Muscle of arm (tissue), 12 donors: ENCODE data around the gene ACVR1C. TPM values are rescaled to one million over a fixed set of nuclear protein-coding genes. Genes with fewer than 3 reads are reported as not detected.

Experiments
- DNase-seq: peaks from one replicate; pipeline ENCODE4 v3.0.0-alpha.2; 2013
- polyA plus RNA-seq, 12 donors: library from polyadenylated mRNA; unstranded; fragments of 120-200 nt; gene quantifications; one replicate each; pipeline ENCODE4 v1.2.1, GENCODE V29; 2013; ENCODE audit not compliant: insufficient read length in 12 of 12

Gene ACVR1C
- polyA plus RNA-seq, 12 donors = 0.08 to 0.34 (median 0.14) TPM; not detected in 2

- no peak for DNase-seq
Measured at GRCh38 chr2:157497638-157498314, 130.9 kb downstream of the ACVR1C start.

GRCh38 chr2:157492189-157492773, 136.4 kb downstream of the ACVR1C start:
- DNase-seq = peak; percentile 57

- no peak for DNase-seq
Measured at GRCh38 chr2:157489983-157490382, 138.7 kb downstream of the ACVR1C start.

DNA sequence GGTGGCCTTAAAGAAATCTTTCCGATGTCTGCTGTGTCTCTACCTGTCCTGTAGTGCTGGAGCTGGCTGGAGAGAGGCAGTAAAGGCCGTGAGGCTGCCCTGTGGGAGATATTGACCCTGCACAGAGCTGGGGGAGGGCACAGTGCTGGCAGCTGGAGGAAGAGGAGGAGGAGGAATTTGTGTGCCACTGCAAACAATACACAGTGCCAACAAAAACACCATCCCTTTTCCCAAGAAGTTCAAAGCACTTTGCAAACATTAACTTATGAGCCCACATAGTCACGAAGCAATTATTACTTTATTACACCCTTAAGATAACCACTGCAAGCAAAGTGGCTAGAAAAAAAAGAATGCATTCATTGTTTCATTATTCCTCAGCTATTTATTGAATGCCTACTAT, 139.8 kb downstream of the ACVR1C start:
- no peak for DNase-seq

- no peak for DNase-seq
Measured at GRCh38 chr2:157487747-157488146, 140.9 kb downstream of the ACVR1C start.

- DNase-seq = no peak
Measured at GRCh38 chr2:157487271-157487610, 141.4 kb downstream of the ACVR1C start.

DNA sequence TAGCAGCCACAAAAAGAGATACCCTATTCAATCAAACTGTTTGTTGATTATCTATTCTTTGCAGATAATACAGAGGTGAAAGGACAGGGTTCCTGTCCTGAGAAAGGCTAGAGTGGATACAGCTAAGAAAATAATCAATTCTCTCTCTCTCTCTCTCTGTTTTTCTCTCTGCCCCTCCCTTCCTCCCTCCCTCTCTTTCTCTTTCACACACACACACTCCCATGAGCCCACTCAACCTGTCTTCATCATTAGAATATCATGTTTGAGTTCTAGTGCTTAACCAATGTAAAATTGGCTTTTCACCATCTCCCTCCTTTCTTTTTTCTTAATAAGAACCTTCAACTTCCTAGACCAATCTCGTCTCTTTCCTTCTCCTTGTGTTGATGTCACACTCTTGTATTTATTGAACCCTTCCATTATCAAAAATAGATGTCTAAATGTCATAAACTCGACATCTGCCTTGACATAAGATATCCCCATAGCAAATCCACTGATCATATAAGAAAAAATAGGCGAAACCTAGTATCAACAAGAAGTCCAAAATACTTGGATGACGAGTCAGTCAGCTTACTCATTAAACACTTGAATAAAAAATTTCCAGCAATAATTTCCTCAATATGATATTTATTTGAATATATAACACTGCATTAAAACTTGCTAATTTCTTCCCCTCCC, 141.9 kb downstream of the ACVR1C start:
- DNase-seq = no peak

DNA sequence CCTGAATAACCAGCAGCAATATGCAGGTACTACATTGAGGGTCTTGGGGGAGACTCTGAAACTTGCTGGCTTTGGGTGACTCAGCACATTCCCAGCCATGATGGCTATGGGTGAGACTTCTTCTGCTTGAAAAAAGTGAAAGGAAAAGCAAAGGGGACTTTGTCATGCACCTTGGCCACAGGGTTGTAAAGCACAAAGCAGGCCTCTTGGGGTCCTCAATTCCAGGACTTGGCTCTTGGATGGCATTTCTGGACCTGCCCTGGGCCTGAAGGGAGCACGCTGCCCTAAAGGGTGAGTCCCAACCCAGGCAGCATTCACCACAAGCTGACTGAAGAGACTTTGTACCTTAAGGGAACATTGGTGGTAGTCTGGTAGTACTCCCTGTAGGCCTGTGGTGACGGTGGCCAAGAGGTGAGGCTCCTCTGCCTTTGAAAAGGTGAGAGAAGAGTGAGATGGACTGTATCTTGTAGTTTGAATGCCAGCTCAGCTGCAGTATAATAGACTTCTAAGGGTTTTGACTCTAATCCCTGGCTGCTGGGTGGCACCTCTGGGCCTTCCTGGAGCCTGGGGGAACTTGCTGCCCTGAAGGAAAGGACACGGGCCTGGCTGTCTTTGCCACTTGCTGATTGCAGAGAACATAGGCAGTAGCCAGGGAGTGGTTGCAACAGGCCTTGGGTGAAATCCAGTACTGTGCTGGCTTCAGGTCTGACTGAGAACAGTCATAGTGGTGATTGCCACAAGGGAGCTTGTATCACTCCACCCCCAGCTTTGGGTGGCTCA, 148.3 kb downstream of the ACVR1C start:
- DNase-seq = no peak

DNA sequence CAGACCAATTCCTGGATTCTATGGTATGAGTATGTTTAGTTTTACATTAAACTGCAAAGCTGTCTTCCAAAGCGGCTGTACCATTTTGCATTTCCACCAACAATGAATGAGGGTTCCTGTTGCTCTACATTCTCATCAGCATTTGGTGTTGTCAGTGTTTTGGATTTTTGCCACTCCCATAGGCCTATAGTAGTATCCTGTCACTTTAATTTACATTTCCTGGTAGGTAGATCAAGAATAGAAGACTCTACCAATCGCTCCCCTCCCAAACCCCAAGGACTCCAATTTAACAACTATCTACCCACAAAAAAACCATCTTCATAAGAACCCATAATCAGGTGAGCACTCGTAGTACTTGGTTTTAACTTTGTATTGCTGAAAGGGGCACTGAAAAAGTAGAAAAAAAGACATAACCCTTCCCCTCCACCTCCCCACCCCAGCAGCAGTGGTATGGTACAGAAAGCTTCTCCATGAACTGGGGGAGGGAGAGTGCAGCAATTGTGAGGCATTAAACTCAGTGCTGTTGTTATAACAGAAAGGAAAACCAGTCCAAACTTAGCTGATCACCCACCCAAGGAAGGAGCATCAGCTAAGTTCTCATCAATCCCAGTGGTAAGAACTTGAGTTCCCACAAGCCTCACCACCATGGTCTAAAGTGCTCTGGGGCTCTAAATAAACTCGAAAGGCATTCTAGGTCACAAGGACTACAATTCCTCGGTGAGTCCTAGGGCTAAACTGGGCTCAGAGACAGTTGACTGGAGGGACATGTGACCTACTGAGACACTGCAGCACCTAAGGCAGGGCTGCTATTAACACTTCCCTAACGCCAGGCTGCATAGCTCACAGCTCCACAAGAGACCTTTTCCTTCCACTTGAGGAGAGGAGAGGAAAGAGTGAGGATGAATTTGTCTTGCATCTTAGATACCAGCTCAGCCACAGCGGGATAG, 149.3 kb downstream of the ACVR1C start:
- DNase-seq = no peak

GRCh38 chr2:157477919-157478318, 150.7 kb downstream of the ACVR1C start:
- no peak for DNase-seq

DNA sequence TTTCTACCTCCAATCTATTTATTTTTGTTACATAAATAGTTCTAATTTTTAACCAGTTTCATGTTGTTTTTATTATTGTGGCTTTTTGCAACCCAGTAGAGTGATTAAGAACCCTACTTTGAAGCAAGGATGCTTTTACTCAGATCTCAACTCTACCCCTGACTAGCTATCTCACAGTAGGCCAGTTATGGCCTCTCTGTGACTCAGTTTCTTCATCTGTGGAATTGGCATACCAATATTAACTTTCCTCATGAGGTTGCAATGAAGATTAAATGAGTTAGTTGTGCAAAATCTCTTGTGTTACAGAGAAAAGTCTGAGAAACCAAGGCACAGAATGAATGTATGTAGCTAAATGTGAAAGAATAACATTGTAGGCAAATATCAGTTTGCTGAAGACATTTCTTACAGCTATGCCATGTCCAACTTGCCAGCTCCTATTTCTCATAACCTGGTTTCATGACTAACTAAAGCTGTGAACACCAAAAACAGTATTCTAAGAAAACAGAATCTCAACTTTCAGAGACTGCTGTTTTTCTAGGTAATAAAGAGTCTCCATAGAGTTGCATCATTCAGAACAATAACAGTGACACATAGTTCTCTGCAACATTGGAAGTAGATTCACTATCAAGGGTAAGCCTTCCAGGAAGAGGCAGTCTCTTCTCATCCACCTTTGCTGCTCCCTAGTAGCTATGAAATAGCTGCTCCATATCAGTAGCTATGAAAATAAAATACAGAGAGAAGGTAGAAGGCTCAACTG, 151.5 kb downstream of the ACVR1C start:
- DNase-seq = no peak

Other genes starting within 250 kb of the ACVR1C start
- 1 to 10 TPM in 3 of 12 donors, under 1 TPM in 7, not detected in 2; 0.17 to 4.4 (median 0.63) TPM for gene CYTIP, start 184.8 kb downstream of the ACVR1C start, polyA plus RNA-seq
- 10 to 100 TPM in 11 of 12 donors, not detected in 1; 24.4 to 43.0 (median 32.5) TPM for gene ACVR1, start 247.5 kb upstream of the ACVR1C start, polyA plus RNA-seq